ENCODE results near the gene JKAMP. TPM values are rescaled to one million over a fixed set of nuclear protein-coding genes. Genes with fewer than 3 reads are reported as not detected.
A peak's percentile ranks its signal among the peaks of the same experiment; 100 is the strongest.

JKAMP gene
- total RNA-seq, 1 donor from 2014 or later, result 23.7 TPM

DNA sequence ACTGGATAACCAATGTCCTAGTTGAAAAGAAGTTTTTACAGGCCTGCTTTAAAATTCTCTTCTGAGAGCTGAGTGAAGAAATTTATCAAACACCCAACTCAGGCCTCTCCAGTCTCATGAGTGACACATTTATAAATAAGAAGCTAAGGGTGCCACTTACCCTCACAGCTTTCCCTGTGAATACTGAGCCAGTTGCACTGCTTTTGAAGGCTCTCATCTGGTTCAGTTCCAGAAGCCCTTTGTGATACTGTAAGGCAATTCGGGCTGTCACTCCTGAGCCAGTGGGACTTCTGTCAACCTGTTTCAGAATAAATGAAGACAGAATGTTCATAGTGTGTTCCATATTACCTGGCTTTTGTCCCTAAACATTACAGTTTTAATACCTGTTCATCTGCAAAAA lies 8.6 kb upstream of the JKAMP start:
- no peak for DNase-seq (ENCODE audit: missing footprints)
- intact Hi-C loops (cut with DNase I), result no loop called here
- peak; percentile 74 for ATAC-seq

DNA sequence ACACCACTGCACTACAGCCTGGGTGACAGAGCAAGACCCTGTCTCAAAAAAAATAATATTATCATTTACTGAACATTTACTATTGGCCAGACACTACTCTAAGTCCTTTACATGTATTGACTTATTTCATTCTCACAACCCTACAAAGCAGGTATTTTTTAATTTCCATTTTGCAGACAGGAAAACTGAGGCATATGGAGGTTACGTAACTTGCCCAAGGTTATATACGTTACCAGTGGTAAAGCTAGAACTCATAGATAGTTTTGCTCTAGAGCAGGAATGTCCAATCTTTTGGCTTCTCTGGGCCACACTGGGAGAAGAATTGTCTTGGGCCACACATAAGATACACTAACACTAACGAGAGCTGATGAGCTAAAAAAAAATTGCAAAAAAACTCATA lies 5.8 kb upstream of the JKAMP start:
- no peak for DNase-seq (ENCODE audit: missing footprints)
- intact Hi-C loops (cut with DNase I), result no loop called here
- no peak for ATAC-seq

DNA sequence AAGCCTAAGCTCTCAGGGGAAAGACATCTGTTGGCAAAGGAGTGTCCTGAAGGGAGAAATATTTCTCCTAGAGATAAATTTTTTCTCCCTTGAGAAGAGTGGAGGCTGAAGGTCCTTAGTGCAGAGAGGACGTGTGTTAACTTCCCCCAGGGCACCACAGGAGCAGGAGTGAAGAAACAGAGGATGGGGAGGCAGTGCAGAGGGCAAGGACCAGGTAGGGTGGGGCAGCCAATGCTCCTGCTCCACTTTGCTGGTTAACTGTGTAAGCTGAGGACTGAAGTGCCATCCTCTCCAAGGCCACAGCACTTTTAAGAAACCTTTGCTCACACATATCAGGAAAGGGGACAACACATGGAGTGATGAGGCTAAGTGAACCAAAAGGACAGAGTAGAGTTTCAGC lies 4.2 kb upstream of the JKAMP start:
- ATAC-seq (no peak), DNase-seq (ENCODE audit: missing footprints) (no peak)
- intact Hi-C loops (cut with DNase I), result loop anchor here (5.0 kb wide), 1 partner anchor 1502 kb away; the partner anchor contains the start of genes SLC38A6 and TRMT5

DNA sequence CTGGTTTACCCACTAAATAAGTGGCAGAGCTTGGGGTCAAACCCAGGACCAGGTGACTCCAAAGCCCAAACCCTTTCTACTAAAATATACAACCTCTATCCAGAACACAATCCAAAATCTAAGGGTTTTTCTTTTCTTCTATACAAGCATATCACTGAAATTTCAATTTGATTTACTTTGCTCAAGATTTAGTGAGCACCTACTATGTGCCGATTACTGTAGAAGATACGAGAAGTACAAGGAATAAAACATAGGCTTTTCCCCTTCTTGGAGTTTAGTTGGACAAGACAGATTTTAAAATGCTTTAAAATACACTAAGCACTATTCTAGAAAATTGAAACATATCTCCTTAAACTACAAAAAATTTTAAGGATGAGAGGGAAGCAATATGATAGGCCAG lies 2.9 kb upstream of the JKAMP start:
- DNase-seq (ENCODE audit: missing footprints) (no peak), ATAC-seq (no peak)
- intact Hi-C loops (cut with DNase I), result loop anchor here (5.0 kb wide), 1 partner anchor 1501 kb away; the partner anchor contains the start of genes SLC38A6 and TRMT5

DNA sequence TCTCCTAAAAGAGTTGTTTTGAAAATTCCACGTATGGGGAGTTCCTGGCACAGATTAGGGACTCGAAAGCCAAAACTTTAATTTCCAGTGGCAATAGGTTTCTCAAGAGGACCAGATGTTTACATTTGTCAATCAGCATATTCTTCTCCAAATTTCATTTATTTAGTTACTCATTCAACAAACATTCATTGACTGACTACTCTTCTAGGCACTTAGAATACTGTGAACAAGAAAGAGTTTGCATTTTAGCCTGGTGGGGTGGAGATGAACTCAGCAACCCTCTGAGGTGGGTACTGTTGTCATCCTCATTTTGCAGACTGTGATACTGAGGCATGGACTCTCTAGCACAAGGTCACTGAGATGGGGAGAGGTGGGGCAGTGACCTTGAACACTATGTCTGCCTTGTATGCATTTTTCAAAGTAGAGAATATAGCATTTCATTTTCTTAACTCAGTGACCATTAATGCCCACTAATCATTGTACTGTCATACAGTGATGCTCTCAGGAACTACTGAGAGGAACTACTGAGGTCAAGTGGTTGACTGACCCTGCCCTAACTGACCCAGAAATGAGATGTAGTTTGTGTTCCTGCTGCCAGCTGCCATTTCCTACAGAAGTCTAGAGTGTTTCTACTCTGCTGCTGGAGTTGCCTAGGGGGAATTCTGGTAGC lies 2.3 kb upstream of the JKAMP start:
- DNase-seq (ENCODE audit: missing footprints), result no peak
- ATAC-seq, result no peak
- intact Hi-C loops (cut with DNase I), result loop anchor here (5.0 kb wide), 1 partner anchor 1500 kb away; the partner anchor contains the start of genes SLC38A6 and TRMT5

DNA sequence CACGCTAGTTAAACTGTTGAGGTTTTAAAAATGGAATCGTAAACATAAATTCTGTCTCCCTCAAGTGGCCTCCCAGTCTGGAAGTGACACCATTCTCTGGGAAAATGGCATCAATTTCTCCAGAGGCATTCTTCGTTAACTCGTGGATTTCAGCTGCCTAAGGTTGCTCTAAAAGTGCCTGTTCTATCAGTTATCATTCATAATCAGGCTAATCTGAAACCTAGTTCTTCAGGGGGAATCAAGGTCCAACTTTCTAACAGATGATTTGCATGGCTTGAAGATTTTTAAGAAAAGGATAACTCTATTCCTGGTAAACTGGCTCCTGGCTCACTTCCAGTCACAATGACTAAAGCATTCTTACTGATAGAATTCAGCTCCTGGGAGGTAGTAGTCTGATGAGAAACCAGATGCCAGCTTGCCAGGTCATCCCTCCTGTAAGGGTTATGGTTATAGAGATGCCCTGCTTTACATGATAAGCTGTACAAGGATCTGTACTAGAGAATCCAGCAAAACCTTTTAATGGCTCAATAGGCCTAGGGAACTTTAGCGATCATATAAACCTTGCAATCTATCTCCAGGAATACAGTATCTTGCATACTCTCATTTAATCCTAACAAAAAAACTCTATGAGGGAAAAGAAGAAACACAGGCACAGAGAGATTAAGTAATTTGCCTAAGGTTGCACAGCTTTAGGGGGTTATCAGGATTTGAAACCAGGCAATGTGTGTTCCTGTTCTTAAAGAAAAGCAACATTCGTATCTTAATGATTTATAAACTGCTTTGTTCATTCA lies 1.6 kb upstream of the JKAMP start:
- DNase-seq (ENCODE audit: missing footprints), result no peak
- intact Hi-C loops (cut with DNase I), result loop anchor here (5.0 kb wide), 1 partner anchor 1500 kb away; the partner anchor contains the start of genes SLC38A6 and TRMT5
- no peak for ATAC-seq

DNA sequence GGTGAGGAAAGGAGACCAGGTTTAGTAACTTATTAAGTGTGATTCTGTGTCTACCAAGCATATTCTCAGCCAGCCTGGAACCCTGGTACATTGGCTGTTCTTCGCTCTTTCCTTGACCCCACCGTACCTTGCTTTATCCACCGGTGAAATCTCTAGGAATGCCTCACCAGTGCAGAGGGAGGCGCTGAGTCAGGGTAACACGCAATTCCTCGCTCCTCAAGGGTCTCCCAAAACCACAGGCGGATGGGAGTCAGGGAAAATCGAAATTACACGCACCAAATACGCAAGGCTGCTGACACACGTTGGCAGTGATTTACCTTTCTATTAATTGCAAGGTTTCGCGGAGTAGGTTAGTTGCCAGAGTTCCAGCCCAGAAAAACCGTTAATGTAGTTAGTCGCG lies 954 bp upstream of the JKAMP start:
- intact Hi-C loops (cut with DNase I), result loop anchor here (5.0 kb wide), 1 partner anchor 1499 kb away; the partner anchor contains the start of genes SLC38A6 and TRMT5
- ATAC-seq (no peak), DNase-seq (ENCODE audit: missing footprints) (no peak)

DNA sequence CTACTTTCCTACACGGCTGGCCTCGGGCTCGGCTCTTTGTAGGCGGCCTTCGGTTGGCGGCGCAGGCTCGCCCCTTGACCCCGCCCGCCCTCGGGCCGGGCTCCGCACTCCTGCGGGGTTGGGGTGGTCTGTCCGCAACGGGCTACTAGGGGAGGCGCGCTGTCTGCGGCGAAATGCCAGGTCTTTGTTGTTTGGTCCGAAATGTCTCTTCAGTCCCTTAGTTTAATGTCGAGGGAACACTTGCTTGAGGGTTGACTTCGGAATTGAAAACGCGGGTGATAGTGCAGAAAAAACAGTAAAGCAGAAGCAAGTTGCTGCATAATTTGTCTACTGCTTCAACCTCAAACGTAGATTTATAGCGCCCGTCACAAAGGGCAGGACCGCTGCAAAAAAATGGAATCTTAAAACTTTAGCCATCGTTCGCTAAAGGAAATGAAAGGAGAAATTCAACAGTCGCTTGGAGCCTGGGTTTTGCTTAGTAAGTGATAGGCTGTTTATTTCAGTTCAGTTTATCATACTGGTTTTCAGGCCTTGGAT lies 390 bp downstream of the JKAMP start:
- intact Hi-C loops (cut with DNase I), result loop anchor here (5.0 kb wide), 1 partner anchor 1498 kb away; the partner anchor contains the start of genes SLC38A6 and TRMT5
- ATAC-seq, result peak; percentile 55
- no peak for DNase-seq (ENCODE audit: missing footprints)

DNA sequence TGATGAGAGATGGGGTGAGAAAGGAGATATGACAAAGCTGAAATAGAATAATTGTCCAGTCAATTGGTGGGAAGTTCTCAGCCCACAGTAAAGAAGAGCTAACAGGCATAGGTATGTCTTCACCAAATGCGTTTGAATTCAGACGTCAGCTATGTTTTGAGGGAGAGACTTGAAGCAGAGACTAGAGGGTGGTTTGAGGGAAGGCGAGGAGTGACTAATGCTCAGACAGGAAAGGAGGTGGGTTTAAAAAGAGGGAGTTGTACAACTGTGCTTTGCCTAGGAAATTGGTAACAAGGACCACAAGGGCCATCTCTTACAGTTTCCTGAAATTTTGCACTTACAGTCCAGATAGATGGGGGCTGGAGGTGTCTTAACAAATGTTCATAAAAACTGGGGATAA lies 6.4 kb downstream of the JKAMP start:
- no peak for ATAC-seq
- intact Hi-C loops (cut with DNase I), result loop anchor here (5.0 kb wide), 1 partner anchor 672 kb away; no protein-coding TSS in a partner anchor
- DNase-seq (ENCODE audit: missing footprints), result no peak

DNA sequence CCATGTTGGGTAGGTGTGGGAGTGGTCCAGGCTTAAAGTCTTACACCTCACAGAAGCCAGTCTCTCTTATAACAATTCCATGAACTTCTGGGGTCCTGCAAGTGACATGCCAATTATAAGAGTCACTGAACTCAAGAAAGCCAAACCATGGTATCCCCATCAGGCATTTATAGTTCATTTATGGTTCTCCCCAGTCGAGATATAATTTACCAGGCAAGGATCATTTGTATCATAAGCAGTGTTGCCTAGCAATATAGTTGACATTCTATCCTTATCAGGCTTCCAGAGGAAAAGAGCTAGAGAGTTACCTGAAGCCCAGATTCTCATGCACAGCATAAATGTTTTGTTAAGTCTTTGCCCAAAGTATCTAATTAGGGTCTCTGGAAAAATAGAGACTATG lies 8.1 kb downstream of the JKAMP start:
- no peak for DNase-seq (ENCODE audit: missing footprints)
- intact Hi-C loops (cut with DNase I), result loop anchor here (5.0 kb wide), 1 partner anchor 670 kb away; no protein-coding TSS in a partner anchor
- ATAC-seq, result no peak

DNA sequence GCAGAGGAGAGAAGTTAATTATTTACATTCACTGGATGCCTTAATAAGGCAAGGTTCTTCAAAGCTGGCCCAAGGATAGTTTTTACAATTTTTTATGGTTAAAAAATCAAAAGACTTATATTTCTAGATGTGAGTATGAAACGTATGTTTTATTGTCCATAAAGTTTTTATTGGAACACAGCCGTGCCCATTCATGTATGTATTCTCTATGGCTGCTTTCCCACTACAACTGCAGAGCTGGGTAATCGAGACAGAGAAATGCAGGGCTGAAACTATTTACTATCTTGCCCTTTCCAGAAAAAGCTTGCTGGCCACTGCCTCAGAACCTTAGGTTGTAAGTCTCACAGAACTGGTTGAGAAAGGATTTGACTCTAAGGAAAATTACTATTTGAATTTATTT lies 16.4 kb downstream of the JKAMP start:
- no peak for ATAC-seq
- no peak for DNase-seq (ENCODE audit: missing footprints)
- intact Hi-C loops (cut with DNase I), result no loop called here

DNA sequence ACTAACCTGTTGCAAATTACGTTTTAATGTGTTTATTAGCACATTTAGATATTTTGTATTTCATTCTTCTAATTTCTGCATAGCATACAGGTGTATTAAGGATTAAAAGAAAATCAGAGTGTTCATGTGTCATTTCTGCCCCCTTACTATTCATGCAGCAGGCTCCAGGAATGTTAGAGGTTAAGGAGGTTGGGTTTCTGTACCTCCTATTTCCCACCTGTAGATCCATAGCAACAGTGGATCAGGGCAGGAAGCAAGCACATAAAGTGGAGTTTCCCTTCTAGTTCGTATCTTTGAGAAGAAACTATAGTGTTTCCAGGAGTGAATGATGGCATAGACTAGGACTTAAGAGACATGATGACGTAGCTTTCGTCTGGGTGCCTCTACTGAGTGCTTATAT lies 18.9 kb downstream of the JKAMP start:
- ATAC-seq, result no peak
- DNase-seq (ENCODE audit: missing footprints), result no peak
- intact Hi-C loops (cut with DNase I), result no loop called here

DNA sequence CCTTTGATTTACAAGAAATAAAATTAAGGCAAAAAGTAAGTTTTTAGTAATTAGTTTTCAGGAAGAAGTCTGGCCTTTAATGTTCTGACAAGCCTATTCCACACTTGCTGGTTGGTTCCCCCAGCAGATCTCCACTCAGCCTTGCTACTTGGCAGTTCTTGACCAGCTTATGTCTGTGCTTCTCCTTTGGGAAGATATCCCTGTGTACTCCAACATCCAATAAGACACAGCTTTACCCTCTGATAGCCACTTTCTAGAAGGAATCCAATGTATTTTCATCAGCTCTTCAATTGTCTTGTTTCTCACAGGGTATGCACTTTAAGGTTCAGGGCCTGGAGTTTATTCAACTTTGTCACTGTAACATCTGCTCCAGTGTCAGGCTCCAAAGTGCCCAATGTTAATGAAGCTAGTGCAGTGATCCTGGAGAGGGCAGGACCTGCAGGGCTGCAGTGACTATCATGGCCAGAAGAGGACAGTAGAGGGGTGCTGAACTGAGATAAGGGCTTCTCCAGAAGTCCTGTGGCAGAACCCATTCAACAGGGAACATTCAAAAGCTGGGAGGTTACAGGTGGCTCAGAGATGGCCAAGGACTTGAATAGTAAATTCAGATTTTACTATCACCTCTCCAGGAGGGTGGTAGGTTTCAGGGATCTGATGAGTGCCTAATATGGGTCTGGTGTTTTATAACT lies 22.9 kb downstream of the JKAMP start:
- ATAC-seq (peak; percentile 63), DNase-seq (ENCODE audit: missing footprints) (no peak)
- intact Hi-C loops (cut with DNase I), result no loop called here

DNA sequence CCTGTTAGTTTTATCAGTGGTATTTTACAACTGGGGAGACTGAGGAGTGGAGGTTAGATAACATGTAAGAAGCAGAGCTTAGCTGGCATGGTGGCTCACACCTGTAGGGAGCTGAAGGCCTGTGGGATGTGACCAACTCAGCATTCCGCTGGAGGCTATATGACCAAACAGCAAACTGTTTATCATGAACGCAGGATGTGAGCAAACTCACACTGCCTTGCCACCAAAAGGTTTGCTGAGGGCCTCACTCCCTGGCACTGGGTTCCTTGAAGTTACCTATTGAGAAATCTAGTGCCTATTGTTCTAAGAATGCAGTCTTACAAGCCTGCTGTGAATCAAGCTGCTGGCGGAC lies 23.4 kb downstream of the JKAMP start:
- intact Hi-C loops (cut with DNase I), result no loop called here
- no peak for DNase-seq (ENCODE audit: missing footprints)
- ATAC-seq, result no peak

DNA sequence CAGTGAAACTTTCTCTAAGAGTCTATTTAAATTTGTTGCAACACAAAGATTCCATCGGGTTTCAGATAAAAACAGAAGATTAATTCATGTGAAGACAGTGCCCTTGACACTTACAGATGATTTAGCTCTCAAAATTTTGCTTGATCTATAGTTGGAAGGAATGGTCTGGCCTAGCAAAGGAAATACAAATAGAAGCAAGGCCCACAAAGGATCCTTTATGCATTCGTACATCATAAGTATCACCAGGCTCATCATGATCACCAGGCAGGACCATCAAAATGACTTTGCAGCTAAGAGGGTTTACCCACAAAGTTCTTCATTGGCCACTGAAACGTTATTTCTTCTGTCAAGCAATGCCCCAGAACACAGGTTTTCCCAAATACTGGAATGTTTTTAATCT lies 24.8 kb downstream of the JKAMP start:
- ATAC-seq (no peak), DNase-seq (ENCODE audit: missing footprints) (no peak)
- intact Hi-C loops (cut with DNase I), result no loop called here

DNA sequence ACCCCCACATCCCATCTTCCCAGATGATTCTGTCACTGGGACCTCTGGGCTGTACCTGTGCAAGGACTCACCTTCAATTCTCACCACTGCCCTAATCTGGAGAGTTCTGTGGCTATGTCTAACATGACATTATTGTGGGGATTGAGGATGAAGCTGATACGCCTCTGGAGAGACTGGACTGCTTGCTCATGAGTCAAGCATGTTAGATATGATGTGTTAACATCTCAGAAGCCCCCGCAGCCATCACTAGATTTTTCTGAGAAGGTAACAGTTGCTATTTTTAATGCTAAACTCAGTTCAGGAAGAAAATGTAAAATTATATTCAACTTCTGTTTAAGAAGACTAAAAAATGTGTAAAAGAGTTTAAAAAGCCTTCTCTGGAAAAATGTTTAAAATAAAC lies 25.7 kb downstream of the JKAMP start:
- ATAC-seq (no peak), DNase-seq (ENCODE audit: missing footprints) (no peak)
- intact Hi-C loops (cut with DNase I), result no loop called here

DNA sequence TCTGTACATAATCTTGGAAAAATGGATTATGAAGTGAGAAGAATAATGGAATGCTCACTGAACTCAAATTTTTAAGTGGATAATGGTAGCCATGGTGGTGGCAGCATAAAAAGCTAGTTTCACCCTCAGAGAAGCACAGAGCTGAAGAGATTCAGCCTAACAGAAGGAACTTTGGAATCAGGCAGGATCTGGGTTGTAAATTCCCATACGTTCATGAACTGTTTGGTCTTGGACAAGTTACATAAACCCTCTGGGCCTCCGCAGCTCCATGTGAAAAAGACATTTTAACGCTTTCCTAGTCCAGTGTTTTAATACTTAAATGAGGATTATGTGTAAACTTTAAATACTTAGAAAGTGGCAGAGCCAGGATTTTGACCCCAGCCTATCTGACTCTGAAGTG lies 26.6 kb downstream of the JKAMP start:
- DNase-seq (ENCODE audit: missing footprints) (no peak), ATAC-seq (no peak)
- intact Hi-C loops (cut with DNase I), result no loop called here

DNA sequence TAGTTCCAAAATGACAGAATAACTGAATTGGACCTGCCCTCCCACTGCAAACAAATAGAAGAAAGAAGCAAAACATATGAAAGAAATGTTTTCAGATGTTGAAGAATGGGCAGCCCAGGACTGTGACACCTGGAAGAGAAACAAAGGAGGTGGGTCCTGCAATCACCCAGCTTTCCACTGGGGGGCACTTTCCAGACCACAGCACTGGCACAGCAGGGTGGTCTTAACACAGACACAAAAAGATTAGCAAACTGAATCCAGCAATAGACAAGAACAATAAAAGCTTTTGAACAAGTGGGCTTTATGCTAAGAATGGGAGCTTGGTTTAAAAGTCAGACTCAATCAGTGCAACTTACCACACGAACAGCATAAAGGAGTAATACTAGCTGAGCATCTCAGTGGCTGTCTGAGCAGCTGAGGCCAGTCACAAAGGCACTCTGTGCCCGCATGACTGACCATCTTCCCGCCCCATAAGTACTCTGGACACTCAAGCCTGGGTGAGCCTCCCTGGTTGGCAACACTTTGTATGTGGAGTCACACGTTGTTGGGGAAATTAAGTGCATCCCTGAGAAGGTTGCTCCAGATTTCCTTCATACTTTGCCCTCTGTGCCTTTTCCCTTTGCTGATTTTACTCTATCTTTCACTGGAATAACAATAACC lies 27.7 kb downstream of the JKAMP start:
- intact Hi-C loops (cut with DNase I), result no loop called here
- DNase-seq (ENCODE audit: missing footprints), result no peak
- ATAC-seq, result no peak

DNA sequence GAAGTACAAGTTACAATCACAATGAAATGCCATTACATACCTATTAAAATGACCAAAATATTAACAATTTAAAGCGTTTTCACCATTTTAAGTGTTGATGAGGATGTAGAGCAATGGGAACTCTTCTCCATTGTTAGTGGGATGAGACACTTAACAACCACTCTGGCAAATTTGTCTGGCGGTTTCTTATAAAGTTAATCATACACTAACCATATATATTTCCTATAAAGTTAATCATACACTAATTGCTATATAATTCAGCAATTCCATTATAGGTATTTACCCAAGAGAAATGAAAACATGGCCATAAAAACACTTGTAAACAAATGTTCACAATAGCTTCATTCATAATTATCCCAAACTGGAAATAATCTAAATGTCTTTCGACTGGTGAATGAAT lies 35.9 kb downstream of the JKAMP start:
- ATAC-seq (no peak), DNase-seq (ENCODE audit: missing footprints) (no peak)
- intact Hi-C loops (cut with DNase I), result no loop called here
